ENCODE results near the gene CCDC24. TPM values are rescaled to one million over a fixed set of nuclear protein-coding genes. Genes with fewer than 3 reads are reported as not detected.

CCDC24 gene
- total RNA-seq, 2 donors from 2014 or later: 4.5 to 24.0 TPM

DNA sequence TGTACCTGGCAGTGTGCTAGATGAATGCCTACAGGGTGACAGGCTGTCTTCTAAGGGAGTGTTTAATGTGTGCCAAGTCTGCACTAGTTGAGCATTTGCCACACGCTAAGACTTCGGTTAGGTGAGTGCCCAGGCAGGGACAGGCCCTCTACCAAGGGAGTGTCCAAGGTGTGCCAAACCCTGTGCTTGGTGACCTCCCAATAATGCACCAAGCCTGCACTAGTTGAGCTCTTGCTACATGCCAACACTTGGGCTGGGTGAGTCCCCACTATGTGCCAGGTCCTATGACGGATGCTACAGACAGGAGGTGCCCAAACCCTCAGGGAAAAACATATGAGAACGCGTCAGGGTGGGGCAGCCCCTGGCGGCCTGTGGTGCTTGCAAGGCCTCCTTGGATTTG lies 29.1 kb downstream of the CCDC24 start:
- no peak overlapping the region for H3K27ac ChIP-seq
- no peak for DNase-seq (ENCODE audit: low spot score)
- H3K27me3 ChIP-seq (replicated peaks; ENCODE audit: insufficient read depth): no peaks in the 10 kb centered on the region
- no peaks in the 10 kb centered on the region for H3K36me3 ChIP-seq
- ATAC-seq (ENCODE audit: insufficient number of reproducible peaks, low FRiP score, low read depth): no peak
- TF ChIP-seq, protein P1, sequence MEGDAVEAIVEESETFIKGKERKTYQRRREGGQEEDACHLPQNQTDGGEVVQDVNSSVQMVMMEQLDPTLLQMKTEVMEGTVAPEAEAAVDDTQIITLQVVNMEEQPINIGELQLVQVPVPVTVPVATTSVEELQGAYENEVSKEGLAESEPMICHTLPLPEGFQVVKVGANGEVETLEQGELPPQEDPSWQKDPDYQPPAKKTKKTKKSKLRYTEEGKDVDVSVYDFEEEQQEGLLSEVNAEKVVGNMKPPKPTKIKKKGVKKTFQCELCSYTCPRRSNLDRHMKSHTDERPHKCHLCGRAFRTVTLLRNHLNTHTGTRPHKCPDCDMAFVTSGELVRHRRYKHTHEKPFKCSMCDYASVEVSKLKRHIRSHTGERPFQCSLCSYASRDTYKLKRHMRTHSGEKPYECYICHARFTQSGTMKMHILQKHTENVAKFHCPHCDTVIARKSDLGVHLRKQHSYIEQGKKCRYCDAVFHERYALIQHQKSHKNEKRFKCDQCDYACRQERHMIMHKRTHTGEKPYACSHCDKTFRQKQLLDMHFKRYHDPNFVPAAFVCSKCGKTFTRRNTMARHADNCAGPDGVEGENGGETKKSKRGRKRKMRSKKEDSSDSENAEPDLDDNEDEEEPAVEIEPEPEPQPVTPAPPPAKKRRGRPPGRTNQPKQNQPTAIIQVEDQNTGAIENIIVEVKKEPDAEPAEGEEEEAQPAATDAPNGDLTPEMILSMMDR (IDR thresholded peaks at IDR 0.05): no peak
- H3K9me3 ChIP-seq: no peaks in the 10 kb centered on the region
- H3K4me1 ChIP-seq (ENCODE audit: control insufficient read depth in 1 of 2, low read depth in 2 of 2): peaks cover 6 to 31% of the 10 kb centered on the region in 2 donors
- H3K4me3 ChIP-seq: no peak overlapping the region

DNA sequence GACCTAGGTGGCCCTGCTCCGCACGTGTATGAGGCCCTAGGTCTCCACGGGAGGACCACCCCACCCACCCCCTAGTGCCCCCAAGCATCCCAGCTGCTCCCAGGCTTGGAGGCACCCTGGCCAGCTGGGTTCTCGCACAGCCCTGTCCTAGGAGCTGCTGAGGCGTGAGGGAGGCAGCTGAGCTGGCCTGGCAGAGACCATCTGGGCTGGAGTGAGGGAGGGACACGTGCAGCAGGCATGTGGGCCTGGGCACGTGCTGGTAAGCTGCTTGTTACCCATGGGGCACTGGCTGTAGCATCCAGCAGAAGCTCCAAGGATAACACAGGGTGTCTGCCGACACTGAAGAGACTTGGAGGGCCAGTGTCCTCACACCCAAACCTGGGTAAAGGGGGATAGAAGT lies 29.8 kb downstream of the CCDC24 start:
- Histone ChIP-seq H3K4me1 (ENCODE audit: control insufficient read depth in 1 of 2, low read depth in 2 of 2) (peaks cover 0 to 24% of the 10 kb centered on the region in 2 donors), H3K4me3 (no peak overlapping the region), H3K36me3 (no peaks in the 10 kb centered on the region), H3K27ac (no peak overlapping the region), H3K27me3 (replicated peaks; ENCODE audit: insufficient read depth) (no peaks in the 10 kb centered on the region), H3K9me3 (no peaks in the 10 kb centered on the region)
- TF ChIP-seq, protein P1 (IDR thresholded peaks at IDR 0.05): no peak
- DNase-seq (ENCODE audit: low spot score) (no peak), ATAC-seq (ENCODE audit: insufficient number of reproducible peaks, low FRiP score, low read depth) (no peak)

DNA sequence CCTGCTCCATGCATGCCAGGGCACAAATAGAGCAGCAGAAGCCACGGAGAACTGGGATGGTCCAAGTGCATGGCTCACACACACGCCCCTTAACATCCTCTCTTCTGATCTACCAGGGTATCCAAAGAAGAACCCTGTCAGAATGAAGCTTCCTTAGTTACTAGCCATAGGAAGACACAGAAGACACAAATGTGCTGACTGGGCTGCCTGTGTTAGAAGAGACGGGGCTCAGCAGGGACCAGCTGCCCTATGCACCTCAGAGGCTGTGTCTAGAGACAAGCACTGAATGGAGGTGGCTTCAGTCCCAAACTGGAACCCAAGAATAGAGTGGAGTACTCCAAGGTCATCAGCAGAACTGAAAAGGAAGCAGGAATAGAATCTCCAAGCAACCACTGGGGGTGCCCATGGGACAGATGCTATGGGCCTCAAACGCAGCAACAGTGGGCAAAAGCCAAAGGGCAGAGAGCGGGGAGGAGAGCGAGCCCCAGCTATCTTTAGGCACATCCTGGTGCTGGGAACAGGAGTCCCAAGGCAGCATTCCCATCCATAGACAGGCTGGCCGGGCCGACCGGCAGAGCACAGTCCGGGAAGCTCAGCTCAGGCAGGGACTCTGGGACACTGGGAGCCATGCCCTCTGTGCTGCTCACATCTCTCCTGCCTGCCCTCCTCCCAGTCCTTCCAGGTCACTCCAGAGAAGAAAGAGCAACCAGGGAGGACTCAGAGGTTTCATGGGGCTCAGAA lies 30.4 kb downstream of the CCDC24 start:
- Histone ChIP-seq H3K27me3 (replicated peaks; ENCODE audit: insufficient read depth) (no peaks in the 10 kb centered on the region), H3K36me3 (no peaks in the 10 kb centered on the region), H3K9me3 (no peaks in the 10 kb centered on the region), H3K4me1 (ENCODE audit: control insufficient read depth in 1 of 2, low read depth in 2 of 2) (peaks cover 0 to 19% of the 10 kb centered on the region in 2 donors), H3K27ac (no peak overlapping the region), H3K4me3 (no peak overlapping the region)
- TF ChIP-seq, protein P1 (IDR thresholded peaks at IDR 0.05): no peak
- no peak for ATAC-seq (ENCODE audit: insufficient number of reproducible peaks, low FRiP score, low read depth)
- no peak for DNase-seq (ENCODE audit: low spot score)

DNA sequence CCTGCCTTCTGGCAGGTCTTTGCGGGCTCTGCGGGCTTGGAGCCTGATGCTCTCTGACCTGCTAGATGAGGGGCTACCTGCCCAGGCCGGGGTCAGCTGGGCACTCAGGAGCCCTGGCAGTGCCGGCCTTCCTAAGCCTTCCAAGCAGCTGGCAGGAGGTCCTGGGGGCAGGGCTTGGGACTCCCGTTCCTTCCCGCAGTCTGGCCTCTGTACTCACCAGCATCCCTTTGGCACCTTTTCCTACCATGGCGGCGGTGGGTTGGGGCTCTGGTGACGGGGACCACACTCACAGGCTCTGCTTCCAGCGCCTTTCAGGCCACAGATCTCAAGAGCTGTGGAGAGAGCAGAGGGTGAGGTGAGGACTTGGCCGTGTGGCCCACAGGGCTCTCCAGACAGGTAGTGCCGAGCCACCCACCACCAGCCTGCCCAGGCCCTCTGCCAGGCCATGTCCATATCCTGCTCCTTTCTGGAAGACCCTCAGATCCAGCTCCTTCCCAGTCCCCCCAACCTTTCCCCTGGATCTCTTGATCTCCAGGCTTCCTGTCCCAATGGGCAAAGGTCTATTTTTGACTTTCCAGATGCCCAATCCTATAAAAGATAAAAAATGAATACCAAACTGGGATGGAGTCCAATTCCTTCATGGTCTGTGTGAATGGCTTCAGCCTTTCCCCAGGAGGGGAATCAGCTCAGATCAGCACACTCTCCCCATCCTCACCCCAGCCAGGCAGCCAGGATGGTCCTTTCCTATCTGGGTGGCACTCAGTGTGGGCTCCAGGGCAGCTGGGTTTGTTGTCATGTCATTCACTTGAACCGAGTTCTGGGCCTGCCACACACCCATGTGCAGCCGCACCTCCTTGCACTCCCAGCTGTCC lies 32.9 kb downstream of the CCDC24 start:
- peaks cover 2 to 20% of the 10 kb centered on the region in 2 donors for H3K4me1 ChIP-seq (ENCODE audit: control insufficient read depth in 1 of 2, low read depth in 2 of 2)
- H3K36me3 ChIP-seq: no peaks in the 10 kb centered on the region
- H3K9me3 ChIP-seq: no peaks in the 10 kb centered on the region
- DNase-seq (ENCODE audit: low spot score) (no peak), ATAC-seq (ENCODE audit: insufficient number of reproducible peaks, low FRiP score, low read depth) (no peak)
- TF ChIP-seq, protein P1 (IDR thresholded peaks at IDR 0.05): no peak
- no peak overlapping the region for H3K27ac ChIP-seq
- H3K4me3 ChIP-seq: no peak overlapping the region
- H3K27me3 ChIP-seq (replicated peaks; ENCODE audit: insufficient read depth): no peaks in the 10 kb centered on the region

DNA sequence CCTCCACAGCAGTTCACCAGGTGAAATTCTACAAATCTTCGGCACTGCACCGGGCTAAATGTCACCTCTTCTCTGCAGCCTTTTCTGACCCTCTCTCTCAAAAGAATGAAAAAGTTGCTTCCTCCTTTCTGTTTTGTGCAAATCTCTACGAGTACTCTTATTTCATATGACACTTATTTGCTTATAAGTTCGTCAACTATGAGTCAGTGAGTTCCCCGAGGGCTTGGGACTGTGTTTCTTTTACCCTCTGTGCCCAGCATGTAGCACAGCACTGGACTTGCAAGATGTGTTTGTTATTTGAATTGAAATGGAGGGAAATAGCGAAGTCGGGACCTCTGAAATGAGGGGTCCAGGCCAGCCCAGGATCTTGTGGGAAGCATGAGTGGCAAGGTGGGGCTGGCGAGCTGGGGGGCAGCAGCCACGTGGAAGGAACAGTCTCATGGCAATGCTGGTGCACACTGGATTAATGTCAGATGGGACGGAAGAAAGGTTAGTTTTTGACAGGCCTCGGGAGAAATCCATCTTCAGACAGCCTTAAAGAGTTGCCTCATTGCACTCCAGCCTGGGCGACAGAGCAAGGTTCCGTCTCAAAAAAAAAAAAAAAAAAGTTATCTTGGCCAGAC lies 33.6 kb downstream of the CCDC24 start:
- DNase-seq (ENCODE audit: low spot score) (no peak), ATAC-seq (ENCODE audit: insufficient number of reproducible peaks, low FRiP score, low read depth) (no peak)
- Histone ChIP-seq H3K4me3 (no peak overlapping the region), H3K9me3 (no peaks in the 10 kb centered on the region), H3K27me3 (replicated peaks; ENCODE audit: insufficient read depth) (no peaks in the 10 kb centered on the region), H3K36me3 (no peaks in the 10 kb centered on the region), H3K4me1 (ENCODE audit: control insufficient read depth in 1 of 2, low read depth in 2 of 2) (peaks cover 5 to 17% of the 10 kb centered on the region in 2 donors), H3K27ac (no peak overlapping the region)
- TF ChIP-seq, protein P1 (IDR thresholded peaks at IDR 0.05): no peak

Measured in thoracic aorta (tissue), 2 donors.